DMS79 treated with DMSO at 0.1 percent for 48 hours (cell line): ENCODE results near the gene SET.

Experiments used
- DNase-seq: peaks from one replicate; lab custom pipeline; 2025; lab: John Stamatoyannopoulos, UW

SET gene

DNA sequence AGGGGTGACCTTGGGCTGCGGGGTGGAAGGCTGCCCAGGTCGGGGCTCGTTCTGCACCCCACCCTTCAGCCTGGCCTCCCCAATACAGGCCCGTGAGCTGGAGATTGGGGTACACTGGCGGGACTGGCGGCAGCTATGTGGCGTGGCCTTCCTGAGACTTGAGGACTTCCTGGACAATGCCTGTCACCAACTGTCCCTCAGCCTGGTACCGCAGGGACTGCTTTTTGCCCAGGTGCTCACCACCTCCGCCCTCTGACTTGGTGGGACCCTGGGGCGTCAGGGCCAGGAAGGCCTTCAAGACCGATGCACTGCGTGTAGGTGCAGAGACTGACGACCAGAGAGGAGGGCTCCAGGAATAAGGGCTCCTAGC is 24.4 kb downstream of the SET start:
- no peak for DNase-seq

- DNase-seq: no peak
Measured at GRCh38 chr9:128713941-128714573, 25.0 kb downstream of the SET start.

- DNase-seq: no peak
Measured at GRCh38 chr9:128714586-128715435, 25.8 kb downstream of the SET start.

DNA sequence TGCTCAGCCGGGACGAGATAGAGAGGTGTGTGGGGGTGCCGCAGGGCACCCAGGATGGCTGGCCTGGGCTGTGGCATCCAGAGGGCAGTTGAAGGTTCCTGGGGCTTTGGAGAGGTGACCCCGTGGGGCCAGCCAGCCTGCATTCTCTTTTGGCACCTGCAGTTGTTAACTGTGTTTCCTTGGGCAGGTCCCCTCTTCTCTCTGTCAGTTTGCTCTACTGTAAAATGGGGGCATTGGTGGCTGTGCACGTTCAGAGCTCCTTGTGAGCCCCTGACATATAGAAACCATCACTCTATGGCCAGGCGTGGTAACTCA is 26.4 kb downstream of the SET start:
- DNase-seq: no peak

DNA sequence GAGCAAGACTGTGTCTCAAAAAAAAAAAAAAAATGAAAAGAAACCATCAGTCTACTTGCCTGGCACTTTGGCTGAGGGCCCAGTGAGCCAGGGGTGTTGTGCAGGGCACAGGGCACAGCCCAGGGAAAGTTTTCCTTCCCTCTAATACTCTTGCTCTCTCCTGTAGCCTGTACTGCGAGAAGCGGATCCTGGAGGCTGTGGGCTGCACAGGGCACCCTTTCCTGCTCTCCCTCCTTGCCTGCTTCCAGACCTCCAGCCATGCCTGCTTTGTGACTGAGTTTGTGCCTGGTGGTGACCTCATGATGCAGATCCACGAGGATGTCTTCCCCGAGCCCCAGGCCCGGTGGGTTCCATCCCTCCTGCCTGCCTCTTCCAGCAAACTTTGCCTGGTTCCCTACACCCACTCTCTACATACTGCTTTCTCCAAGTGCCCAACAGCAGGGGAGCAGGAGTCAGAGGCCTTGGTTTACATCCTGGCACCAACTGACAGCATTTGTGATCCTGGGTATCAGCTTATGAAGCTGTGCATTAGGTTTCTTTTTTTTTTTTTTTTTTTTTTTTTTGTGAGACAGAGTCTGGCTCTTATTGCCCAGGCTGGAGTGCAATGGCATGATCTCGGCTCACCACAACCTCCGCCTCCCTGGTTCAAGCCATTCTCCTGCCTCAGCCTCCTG is 27.7 kb downstream of the SET start:
- DNase-seq: no peak

DNA sequence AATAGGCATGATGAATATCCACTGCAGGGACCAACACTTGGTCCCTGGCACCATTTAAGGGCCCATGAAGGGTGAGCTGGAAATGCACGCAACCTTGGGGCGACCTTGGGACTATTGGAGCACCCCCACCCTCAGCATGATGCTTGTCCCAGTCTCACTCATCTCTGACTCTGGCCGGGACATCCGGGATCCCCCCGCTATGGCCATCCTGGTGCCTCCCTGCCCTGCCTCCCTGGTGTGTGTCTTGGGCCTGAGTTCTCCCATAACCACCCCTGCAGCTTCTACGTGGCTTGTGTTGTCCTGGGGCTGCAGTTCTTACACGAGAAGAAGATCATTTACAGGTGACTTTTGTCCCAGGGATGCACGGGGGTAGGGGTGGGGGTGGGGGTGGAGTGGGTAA is 29.0 kb downstream of the SET start:
- DNase-seq: no peak

DNA sequence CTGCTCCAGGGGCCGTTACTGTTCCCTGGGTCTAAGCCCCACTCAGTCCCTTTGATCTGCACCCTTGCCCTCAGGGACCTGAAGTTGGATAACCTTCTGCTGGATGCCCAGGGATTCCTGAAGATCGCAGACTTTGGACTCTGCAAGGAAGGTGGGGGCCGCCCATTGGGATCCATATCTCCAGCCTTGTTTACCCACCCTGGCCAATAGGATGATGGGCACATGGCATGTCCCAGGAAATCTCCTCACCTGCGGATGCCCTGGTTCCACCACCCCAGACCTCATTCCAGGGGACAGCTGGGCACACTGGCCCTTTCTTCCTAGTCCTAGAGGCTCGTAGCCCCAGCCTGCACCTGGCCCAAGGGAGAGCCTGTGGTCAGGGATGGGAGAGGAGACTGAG is 29.5 kb downstream of the SET start:
- no peak for DNase-seq

DNA sequence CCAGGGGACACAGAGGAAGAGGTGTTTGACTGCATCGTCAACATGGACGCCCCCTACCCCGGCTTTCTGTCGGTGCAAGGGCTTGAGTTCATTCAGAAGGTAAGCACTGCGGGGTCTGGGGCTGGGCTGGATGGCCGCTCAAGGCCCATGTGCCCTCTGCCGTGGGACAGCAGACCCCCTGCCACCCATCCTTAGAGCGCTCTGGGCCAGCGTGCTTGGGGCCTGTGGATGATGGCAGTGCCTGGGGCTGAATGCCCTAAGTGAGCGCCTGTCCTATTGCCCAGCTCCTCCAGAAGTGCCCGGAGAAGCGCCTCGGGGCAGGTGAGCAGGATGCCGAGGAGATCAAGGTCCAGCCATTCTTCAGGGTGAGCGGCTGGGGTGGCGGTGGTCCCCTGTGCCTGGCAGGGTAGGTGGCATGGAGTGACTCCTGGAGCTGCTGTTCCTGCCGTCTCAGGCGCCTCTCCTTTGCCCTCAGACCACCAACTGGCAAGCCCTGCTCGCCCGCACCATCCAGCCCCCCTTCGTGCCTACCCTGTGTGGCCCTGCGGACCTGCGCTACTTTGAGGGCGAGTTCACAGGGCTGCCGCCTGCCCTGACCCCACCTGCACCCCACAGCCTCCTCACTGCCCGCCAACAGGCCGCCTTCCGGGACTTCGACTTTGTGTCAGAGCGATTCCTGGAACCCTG is 31.0 kb downstream of the SET start:
- DNase-seq: no peak

DNA sequence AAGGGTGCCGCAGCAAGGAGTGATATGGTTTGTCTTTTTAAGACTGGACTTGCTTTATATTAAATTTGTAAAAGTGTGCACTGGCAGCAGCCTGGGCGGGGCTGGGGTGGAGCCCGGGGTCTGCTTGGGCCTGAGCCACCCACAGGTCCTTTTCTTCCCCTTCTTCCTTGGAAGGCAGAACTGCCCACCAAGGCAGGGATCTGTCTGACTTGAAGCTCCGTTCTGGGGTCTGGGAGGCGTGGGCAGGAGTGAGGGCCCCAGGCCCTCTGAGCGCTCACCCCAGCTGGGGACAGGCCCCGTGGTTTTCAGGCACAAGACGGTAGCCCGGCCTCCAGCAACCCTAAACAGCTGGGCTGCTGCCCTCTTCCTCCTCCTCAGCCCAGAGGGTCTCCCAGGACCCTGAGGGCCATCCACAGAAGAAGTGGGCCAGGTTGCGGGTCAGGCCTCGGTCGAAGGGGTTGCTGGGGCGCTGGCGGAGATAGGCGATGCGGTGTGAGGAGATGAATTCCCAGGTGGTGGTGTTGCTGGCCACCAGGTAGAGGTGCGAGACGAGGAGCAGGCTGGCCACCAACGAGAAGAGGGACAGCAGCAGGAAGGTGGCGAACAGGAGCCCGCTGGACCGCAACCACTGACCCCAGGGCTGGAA is 31.9 kb downstream of the SET start:
- no peak for DNase-seq

GRCh38 chr9:128721487-128722010 is 32.5 kb downstream of the SET start:
- no peak for DNase-seq

- no peak for DNase-seq
Measured at GRCh38 chr9:128722380-128723351, 33.6 kb downstream of the SET start.

GRCh38 chr9:128723352-128723865 is 34.4 kb downstream of the SET start:
- DNase-seq: no peak

DNA sequence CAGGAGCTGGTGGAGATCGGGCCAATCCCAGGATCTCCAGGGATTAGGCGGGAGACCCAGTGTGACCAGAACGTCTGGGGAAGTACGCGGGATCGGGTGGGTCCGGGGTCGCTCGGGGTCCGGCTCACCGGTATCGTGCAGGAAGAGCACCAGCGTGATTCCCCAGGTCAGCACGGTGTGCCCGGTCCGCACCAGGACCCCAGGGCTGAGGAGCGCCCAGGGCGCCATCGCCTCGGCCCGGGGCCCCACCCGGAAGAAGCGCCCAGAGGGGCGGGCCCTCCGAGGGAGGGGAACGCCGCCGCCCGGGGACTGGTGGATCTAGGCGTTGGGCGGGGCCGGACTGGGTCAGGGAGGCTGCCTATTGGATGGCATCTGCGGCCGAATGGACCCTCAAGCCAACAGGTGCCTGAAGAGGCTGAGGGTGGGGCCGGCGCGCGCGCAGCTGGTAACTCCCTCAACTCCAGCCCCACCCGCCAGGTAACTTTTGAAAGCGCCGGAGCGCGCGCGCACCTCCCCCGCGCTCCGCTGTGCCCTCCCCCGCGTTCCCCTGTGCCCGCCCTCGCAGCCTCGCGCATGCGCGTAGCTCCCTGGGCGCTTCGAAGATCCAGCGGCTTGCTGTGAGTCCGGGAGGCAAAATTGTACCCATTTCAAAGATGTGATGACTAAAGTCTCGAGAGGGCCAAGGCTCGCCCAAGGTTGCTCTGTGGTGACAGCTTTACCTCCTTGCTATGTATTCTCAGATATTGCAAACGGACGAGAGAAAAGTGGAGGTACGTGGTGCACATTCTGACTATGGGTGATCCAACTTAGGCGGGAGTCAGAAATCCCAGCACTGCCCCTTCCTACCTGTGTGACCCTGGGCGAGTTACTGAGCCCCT is 35.1 kb downstream of the SET start, which contains the start of gene ZDHHC12:
Gene ZDHHC12 (minus strand): TSS at position 262 of the 878 bp plus-strand sequence. CDS start 34 bp downstream, at position 228.
- peak; percentile 97 for DNase-seq

DNA sequence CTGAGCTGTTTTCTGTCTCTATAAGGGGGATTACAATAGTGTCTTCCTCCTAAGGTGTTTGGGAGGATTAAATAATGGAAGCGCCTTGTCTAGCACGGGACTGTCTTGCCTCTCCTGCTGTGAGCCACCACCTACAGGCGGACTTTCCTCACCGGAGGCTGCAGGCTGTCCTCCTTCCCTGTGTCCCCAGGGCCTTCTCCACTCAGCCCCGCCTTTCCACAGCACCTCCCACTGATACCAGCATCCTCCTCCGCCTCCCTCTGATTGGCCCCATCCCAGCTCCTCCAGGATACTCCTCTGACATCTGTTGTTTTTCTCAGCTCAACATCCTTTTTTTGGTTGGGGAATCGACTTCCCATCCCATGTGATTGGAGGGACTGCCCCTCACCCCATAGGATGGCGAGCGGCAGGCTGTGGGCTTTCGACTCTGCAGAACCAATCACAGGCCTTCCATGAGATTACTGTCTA is 35.8 kb downstream of the SET start:
- DNase-seq: peak; percentile 44

- no peak for DNase-seq
Measured at GRCh38 chr9:128727640-128728248, 38.7 kb downstream of the SET start.

DNA sequence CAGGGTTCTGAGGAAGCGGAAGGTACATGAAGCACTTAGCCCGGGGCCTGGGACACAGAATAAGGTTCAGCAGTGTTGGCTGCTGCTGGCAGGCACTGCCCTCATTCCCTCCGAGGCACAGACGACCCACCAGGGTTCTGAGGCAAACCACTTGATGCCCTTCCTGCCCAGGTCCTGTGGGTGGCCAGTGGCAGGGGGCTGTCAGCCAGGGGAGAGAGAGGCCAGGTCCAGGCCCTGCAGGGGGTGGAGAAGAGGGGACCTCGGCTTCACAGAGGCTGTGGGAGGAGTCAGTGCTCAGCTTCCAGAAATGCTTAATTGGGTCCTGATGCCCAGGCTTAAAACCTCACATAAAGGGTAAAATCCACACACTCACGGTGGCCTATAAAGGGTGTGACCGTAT is 39.3 kb downstream of the SET start:
- DNase-seq: no peak

GRCh38 chr9:128729302-128729701 is 40.3 kb downstream of the SET start:
- DNase-seq: no peak

DNA sequence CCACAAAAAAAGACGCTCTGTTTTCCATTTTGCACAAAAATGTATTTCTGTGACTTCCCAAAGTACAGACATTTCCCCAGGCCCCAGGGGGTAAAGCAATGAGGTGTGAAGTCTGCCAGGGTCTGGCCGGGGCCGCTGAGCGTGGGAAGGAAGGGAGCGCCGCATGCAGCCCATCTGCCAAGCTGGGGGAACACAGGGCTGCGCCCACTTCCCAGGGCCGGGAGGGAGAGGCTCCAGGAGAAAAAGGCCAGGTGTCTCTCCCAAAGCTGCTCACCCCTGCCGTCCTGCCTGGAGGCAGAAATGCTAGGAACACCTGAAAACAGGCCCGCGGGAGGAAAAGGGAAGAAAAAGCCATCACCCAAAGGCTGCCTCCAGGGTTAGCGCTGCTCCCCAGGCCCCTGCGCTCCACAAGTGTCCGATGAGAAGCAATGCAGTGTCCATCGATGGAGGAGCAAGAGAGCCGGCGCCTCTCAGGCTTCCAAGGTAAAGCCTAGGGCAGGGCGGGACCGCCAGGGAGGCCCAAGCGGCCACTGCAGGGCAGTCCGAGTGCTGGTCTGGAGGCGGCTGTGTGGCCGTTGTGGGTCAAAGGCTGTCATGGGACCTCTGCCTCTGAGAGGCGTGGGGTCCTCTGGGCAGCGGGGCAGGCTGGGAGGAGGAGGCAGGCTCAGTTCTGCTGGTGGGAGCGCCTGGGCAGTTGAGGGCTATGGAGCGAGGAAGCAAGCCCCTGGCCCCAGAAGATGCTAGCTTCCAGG is 40.9 kb downstream of the SET start:
- DNase-seq: no peak
